ENCODE results near the gene FBXO45. TPM values are rescaled to one million over a fixed set of nuclear protein-coding genes. Genes with fewer than 3 reads are reported as not detected.

The FBXO45 gene
- total and polyA plus RNA-seq, 9 of the 15 experiments (the other 6 are each of a cell fraction or from before 2014, with no cell fraction given) = 15.2 to 52.8 (median 37.0) TPM

GRCh38 chr3:196555295-196555694, 13.2 kb upstream of the FBXO45 start (continued):
- TF ChIP-seq HNRNPLL (IDR thresholded peaks at IDR 0.05; ENCODE audit: low read depth, low read length, poor library complexity, severe bottlenecking) = no peak
- TF ChIP-seq GTF2A2 (tag; IDR thresholded peaks at IDR 0.05) = no peak
- TF ChIP-seq NCOA6 (IDR thresholded peaks at IDR 0.05) = no peak
- TF ChIP-seq SAP30 (IDR thresholded peaks at IDR 0.05; ENCODE audit: borderline replicate concordance, insufficient read depth, low read depth, low read length, poor library complexity, severe bottlenecking) = no peak
- TF ChIP-seq PRMT5 (CRISPR knock-in tag; IDR thresholded peaks at IDR 0.05) = no peak
- TF ChIP-seq FOXP4 (CRISPR knock-in tag; IDR thresholded peaks at IDR 0.05; ENCODE audit: borderline replicate concordance) = no peak
- TF ChIP-seq, protein P1, sequence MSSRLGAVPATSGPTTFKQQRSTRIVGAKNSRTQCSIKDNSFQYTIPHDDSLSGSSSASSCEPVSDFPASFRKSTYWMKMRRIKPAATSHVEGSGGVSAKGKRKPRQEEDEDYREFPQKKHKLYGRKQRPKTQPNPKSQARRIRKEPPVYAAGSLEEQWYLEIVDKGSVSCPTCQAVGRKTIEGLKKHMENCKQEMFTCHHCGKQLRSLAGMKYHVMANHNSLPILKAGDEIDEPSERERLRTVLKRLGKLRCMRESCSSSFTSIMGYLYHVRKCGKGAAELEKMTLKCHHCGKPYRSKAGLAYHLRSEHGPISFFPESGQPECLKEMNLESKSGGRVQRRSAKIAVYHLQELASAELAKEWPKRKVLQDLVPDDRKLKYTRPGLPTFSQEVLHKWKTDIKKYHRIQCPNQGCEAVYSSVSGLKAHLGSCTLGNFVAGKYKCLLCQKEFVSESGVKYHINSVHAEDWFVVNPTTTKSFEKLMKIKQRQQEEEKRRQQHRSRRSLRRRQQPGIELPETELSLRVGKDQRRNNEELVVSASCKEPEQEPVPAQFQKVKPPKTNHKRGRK (tag; IDR thresholded peaks at IDR 0.05) = no peak
- TF ChIP-seq ZNF165 (CRISPR knock-in tag; IDR thresholded peaks at IDR 0.05; ENCODE audit: borderline replicate concordance) = no peak
- TF ChIP-seq, protein P2, sequence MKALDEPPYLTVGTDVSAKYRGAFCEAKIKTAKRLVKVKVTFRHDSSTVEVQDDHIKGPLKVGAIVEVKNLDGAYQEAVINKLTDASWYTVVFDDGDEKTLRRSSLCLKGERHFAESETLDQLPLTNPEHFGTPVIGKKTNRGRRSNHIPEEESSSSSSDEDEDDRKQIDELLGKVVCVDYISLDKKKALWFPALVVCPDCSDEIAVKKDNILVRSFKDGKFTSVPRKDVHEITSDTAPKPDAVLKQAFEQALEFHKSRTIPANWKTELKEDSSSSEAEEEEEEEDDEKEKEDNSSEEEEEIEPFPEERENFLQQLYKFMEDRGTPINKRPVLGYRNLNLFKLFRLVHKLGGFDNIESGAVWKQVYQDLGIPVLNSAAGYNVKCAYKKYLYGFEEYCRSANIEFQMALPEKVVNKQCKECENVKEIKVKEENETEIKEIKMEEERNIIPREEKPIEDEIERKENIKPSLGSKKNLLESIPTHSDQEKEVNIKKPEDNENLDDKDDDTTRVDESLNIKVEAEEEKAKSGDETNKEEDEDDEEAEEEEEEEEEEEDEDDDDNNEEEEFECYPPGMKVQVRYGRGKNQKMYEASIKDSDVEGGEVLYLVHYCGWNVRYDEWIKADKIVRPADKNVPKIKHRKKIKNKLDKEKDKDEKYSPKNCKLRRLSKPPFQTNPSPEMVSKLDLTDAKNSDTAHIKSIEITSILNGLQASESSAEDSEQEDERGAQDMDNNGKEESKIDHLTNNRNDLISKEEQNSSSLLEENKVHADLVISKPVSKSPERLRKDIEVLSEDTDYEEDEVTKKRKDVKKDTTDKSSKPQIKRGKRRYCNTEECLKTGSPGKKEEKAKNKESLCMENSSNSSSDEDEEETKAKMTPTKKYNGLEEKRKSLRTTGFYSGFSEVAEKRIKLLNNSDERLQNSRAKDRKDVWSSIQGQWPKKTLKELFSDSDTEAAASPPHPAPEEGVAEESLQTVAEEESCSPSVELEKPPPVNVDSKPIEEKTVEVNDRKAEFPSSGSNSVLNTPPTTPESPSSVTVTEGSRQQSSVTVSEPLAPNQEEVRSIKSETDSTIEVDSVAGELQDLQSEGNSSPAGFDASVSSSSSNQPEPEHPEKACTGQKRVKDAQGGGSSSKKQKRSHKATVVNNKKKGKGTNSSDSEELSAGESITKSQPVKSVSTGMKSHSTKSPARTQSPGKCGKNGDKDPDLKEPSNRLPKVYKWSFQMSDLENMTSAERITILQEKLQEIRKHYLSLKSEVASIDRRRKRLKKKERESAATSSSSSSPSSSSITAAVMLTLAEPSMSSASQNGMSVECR (CRISPR knock-in tag; IDR thresholded peaks at IDR 0.05) = no peak
- TF ChIP-seq MTA1 (IDR thresholded peaks at IDR 0.05; ENCODE audit: borderline replicate concordance) = no peak
- no peak for TF ChIP-seq KDM5B (IDR thresholded peaks at IDR 0.05; ENCODE audit: insufficient replicate concordance, low read depth, low read length)
